CD4-positive, alpha-beta T cell (primary cell): ENCODE measurements around the gene SCIN. TPM values are rescaled to one million over a fixed set of nuclear protein-coding genes. Genes with fewer than 3 reads are reported as not detected.

ENCODE experiments used
- ATAC-seq: fragments of 200-7000 bp; cut with Tn5 transposase; one replicate; pipeline ENCODE4 v1.10.0; 2022; ENCODE audit warnings: mild to moderate bottlenecking; ENCODE audit not compliant: poor library complexity
- CTCF ChIA-PET: fragments of 350-600 bp; sonication (Branson Sonifier 250); formaldehyde crosslinking; loops from one replicate; lab custom pipeline; 2021; ENCODE audit warnings: antibody characterized with exemption, inconsistent platforms; lab: Charles Lee
- POLR2A ChIA-PET: fragments of 350-600 bp; sonication (Branson Sonifier 250); formaldehyde crosslinking; loops from one replicate; lab custom pipeline; 2021; ENCODE audit warnings: antibody characterized with exemption, inconsistent platforms; lab: Charles Lee
- DNase-seq, 14 experiments: peaks; one replicate each; pipeline ENCODE4 v3.0.0-alpha.2; 2013 to 2020; ENCODE audit warnings: mixed read lengths in 2 of 14
- H3K27ac ChIP-seq, 2 donors: one replicate each; pipeline versions ENCODE4 v1.5.1 to v1.7.0; 2013; ENCODE audit warnings: low read length in 2 of 2, low read depth in 1 of 2, mild to moderate bottlenecking in 1 of 2
- H3K27me3 ChIP-seq, 2 experiments: 1 replicate in 1 of 2; 2 replicates in 1 of 2; pipeline versions ENCODE4 v1.6.1 to v1.7.0; 2013; ENCODE audit warnings: low read length in 2 of 2, control low read depth in 1 of 2, mild to moderate bottlenecking in 1 of 2, moderate library complexity in 1 of 2; ENCODE audit not compliant: insufficient read depth in 2 of 2, control insufficient read depth in 1 of 2
- H3K36me3 ChIP-seq: one replicate; pipeline ENCODE4 v1.6.1; 2013; ENCODE audit warnings: low read length, control low read depth; ENCODE audit not compliant: insufficient read depth
- H3K4me1 ChIP-seq: one replicate; pipeline ENCODE4 v1.6.1; 2013; ENCODE audit warnings: low read length, control low read depth; ENCODE audit not compliant: insufficient read depth
- H3K4me3 ChIP-seq: one replicate; pipeline ENCODE4 v1.5.1; 2013; ENCODE audit warnings: mild to moderate bottlenecking, low read length, moderate library complexity
- H3K9me3 ChIP-seq, 2 experiments: 1 replicate in 1 of 2; 2 replicates in 1 of 2; pipeline versions ENCODE4 v1.6.1 to v1.7.0; 2013; ENCODE audit warnings: low read length in 2 of 2, mild to moderate bottlenecking in 2 of 2, control low read depth in 1 of 2, moderate library complexity in 1 of 2; ENCODE audit not compliant: control insufficient read depth in 1 of 2, insufficient read depth in 1 of 2
- H3K27ac Mint-ChIP-seq: one replicate; pipeline ENCODE4 v1.8.0; 2020; ENCODE audit warnings: mixed read lengths
- H3K27me3 Mint-ChIP-seq: one replicate; pipeline ENCODE4 v1.8.0; 2021; ENCODE audit warnings: mixed read lengths
- H3K36me3 Mint-ChIP-seq: one replicate; pipeline ENCODE4 v1.8.0; 2021; ENCODE audit warnings: low read depth, mixed read lengths
- H3K4me1 Mint-ChIP-seq: one replicate; pipeline ENCODE4 v1.8.0; 2021; ENCODE audit warnings: low read depth, mixed read lengths
- H3K4me3 Mint-ChIP-seq: one replicate; pipeline ENCODE4 v1.8.0; 2020; ENCODE audit warnings: mild to moderate bottlenecking, mixed read lengths
- H3K9me3 Mint-ChIP-seq: one replicate; pipeline ENCODE4 v1.8.0; 2020; ENCODE audit warnings: mixed read lengths
- intact Hi-C, 2 experiments: fragments of 100-400 bp; cut with DNase I in 1 of 2; cut with micrococcal nuclease in 1 of 2; formaldehyde crosslinking; loops; one replicate each; pipeline versions ENCODE4 v1.15.1 to v1.9.0; 2023 to 2025; cut with DNase I, micrococcal nuclease
- total RNA-seq, 174 experiments: library from RNA in 2 of 174; stranded (reverse) in 2 of 174; gene quantifications; one replicate each; pipeline ENCODE4 v1.2.3 and lab custom pipeline; 2021 to 2026
- TF ChIP-seq, protein P1 (sequence below): fragments of 200-600 bp; IDR thresholded peaks from one replicate; pipeline ENCODE4 v1.8.0; 2022; ENCODE audit warnings: antibody characterized with exemption, mild to moderate bottlenecking

SCIN gene
- total RNA-seq, 2 experiments from 2014 or later: 0.08 TPM; not detected in 1

DNA sequence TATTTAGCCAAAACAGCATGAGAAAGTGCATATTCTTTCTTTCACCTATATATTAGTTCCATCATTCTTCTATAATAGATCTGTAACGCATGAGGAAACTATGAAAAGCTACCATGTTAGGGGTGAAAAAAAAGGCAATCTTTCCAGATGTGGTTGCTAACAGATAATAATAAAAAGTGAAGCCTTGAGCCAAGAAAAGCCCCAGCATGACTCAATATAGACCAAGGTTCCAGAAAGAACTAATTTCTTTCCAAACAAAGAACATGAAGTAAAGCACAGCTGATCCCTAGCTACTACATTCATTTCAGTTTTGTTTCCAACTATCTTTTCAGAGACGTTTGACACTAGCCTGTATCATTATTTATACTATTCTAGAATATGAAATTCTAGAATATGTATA is 133.4 kb downstream of the SCIN start:
- Mint-ChIP-seq H3K4me1 (no peaks in the 10 kb centered on the region), H3K36me3 (no peaks in the 10 kb centered on the region), H3K27me3 (no peaks in the 10 kb centered on the region), H3K9me3 (peaks cover 5% of the 10 kb centered on the region), H3K4me3 (no peak overlapping the region), H3K27ac (no peak overlapping the region)
- no peaks in the 10 kb centered on the region for H3K36me3 ChIP-seq
- no peak overlapping the region for H3K4me3 ChIP-seq
- no peaks in the 10 kb centered on the region for H3K4me1 ChIP-seq
- intact Hi-C loops: no loop called here
- H3K27ac ChIP-seq: no peak overlapping the region
- no peak for DNase-seq
- H3K9me3 ChIP-seq: peaks cover 0 to 11% of the 10 kb centered on the region in 2 experiments
- ChIA-PET POLR2A (no interaction called here), CTCF (interaction anchor here (0.7 to 1.6 kb wide), 2 partner anchors 409 to 471 kb away, joined by 3 to 5 read pairs; no protein-coding TSS in a partner anchor)
- ATAC-seq: no peak
- TF ChIP-seq, protein P1, sequence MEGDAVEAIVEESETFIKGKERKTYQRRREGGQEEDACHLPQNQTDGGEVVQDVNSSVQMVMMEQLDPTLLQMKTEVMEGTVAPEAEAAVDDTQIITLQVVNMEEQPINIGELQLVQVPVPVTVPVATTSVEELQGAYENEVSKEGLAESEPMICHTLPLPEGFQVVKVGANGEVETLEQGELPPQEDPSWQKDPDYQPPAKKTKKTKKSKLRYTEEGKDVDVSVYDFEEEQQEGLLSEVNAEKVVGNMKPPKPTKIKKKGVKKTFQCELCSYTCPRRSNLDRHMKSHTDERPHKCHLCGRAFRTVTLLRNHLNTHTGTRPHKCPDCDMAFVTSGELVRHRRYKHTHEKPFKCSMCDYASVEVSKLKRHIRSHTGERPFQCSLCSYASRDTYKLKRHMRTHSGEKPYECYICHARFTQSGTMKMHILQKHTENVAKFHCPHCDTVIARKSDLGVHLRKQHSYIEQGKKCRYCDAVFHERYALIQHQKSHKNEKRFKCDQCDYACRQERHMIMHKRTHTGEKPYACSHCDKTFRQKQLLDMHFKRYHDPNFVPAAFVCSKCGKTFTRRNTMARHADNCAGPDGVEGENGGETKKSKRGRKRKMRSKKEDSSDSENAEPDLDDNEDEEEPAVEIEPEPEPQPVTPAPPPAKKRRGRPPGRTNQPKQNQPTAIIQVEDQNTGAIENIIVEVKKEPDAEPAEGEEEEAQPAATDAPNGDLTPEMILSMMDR: no peak
- no peaks in the 10 kb centered on the region for H3K27me3 ChIP-seq

DNA sequence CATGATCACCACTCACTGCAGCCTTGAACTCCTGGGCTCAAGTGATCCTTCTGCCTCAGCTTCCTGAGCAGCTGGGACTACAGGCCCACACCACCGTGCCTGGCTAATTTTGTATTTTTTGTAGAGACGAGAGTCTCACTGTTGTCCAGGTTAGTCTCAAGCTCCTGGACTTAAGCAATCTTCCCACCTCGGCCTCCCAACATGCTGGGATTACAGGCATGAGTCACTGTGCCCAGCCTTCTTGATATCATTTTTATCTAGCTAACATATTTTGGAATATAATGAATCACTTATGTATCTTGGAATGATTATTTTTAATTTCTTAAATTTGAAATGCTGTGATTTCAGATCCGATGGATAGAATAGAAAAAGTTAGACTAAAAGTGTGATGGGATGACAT is 135.4 kb downstream of the SCIN start:
- Mint-ChIP-seq H3K4me1 (no peaks in the 10 kb centered on the region), H3K36me3 (no peaks in the 10 kb centered on the region), H3K27ac (no peak overlapping the region), H3K4me3 (no peak overlapping the region), H3K27me3 (no peaks in the 10 kb centered on the region), H3K9me3 (peaks cover 5% of the 10 kb centered on the region)
- ATAC-seq (no peak), DNase-seq (no peak)
- peaks cover 0 to 11% of the 10 kb centered on the region in 2 experiments for H3K9me3 ChIP-seq
- ChIA-PET CTCF (no interaction called here), POLR2A (no interaction called here)
- H3K27ac ChIP-seq: no peak overlapping the region
- no peaks in the 10 kb centered on the region for H3K27me3 ChIP-seq
- no peak overlapping the region for H3K4me3 ChIP-seq
- intact Hi-C loops: loop anchor here in 1 of 2 experiments (5.0 kb wide), 1 partner anchor 51 kb away; no protein-coding TSS in a partner anchor
- no peaks in the 10 kb centered on the region for H3K4me1 ChIP-seq
- TF ChIP-seq, protein P1: no peak
- no peaks in the 10 kb centered on the region for H3K36me3 ChIP-seq

DNA sequence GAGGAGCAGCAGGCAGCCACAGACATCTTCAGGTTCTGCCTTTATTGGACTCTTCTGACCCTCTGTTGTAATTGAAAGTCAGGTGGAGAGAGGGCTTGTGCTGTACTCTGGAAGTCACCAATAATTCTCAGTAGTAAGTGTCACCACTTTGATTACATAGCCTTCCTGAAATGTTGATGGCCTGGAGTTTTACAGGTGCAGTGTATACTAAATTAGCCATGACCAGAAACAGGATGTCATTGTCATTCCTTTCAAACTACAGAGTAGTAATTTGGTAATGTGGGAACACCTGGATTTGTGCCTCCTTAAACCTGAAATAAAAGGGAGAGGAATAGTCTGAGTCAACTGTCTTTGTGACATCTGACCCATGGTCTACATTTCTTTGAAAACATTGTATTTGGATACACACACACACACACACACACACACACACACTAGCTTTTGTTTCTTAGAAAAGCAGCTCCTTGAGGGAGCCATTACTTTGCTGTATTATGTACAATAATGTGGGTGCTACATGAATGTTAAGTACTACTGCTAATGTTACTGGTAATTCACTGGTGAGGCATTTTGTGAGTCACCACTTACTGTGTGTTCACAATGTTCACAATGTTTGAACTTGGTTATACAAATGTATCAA is 136.5 kb downstream of the SCIN start:
- TF ChIP-seq, protein P1: no peak
- H3K27me3 Mint-ChIP-seq: no peaks in the 10 kb centered on the region
- H3K36me3 Mint-ChIP-seq: no peaks in the 10 kb centered on the region
- Histone ChIP-seq H3K4me1 (no peaks in the 10 kb centered on the region), H3K4me3 (no peak overlapping the region), H3K36me3 (no peaks in the 10 kb centered on the region), H3K27ac (no peak overlapping the region), H3K9me3 (peaks cover 0 to 5% of the 10 kb centered on the region in 2 experiments), H3K27me3 (no peaks in the 10 kb centered on the region)
- H3K4me1 Mint-ChIP-seq: no peaks in the 10 kb centered on the region
- no peak for ATAC-seq
- no peak overlapping the region for H3K4me3 Mint-ChIP-seq
- ChIA-PET CTCF (no interaction called here), POLR2A (no interaction called here)
- no peaks in the 10 kb centered on the region for H3K9me3 Mint-ChIP-seq
- no peak for DNase-seq
- intact Hi-C loops: loop anchor here in 1 of 2 experiments (5.0 kb wide), 1 partner anchor 50 kb away; no protein-coding TSS in a partner anchor
- H3K27ac Mint-ChIP-seq: no peak overlapping the region
